HL-60 (cell line): ENCODE results near the gene SIMC1.
"Not testable (repeated sequence)": the region's sequence is repeated elsewhere in the genome, so short reads cannot be mapped to it uniquely, and the experiment has no call there.

Experiments
- DNase-seq, 2 experiments: peaks; one replicate each; pipeline ENCODE4 v3.0.0-alpha.2; 2010 to 2020; ENCODE audit warnings: low read depth in 1 of 2, low spot score in 1 of 2
- H3K27ac ChIP-seq: fragments of 250-450 bp; sonication (Bioruptor Pico); replicated peaks from 2 replicates; pipeline ENCODE4 v1.5.1; 2020; ENCODE audit warnings: mild to moderate bottlenecking, moderate library complexity
- H3K27me3 ChIP-seq: fragments of 250-450 bp; sonication (Bioruptor Pico); 2 replicates; pipeline ENCODE4 v1.5.1; 2021; ENCODE audit warnings: mild to moderate bottlenecking, moderate library complexity; ENCODE audit not compliant: insufficient read depth, poor library complexity, severe bottlenecking
- H3K4me3 ChIP-seq: replicated peaks from 2 replicates; pipeline ENCODE4 v1.5.1; 2011; ENCODE audit warnings: mild to moderate bottlenecking, control low read depth, low read length; ENCODE audit not compliant: insufficient read depth
- GABPA ChIP-seq: IDR thresholded peaks from 2 replicates; pipeline ENCODE4 v1.6.1; 2012; ENCODE audit warnings: low read depth
- POLR2AphosphoS5 ChIP-seq: IDR thresholded peaks from 2 replicates; pipeline ENCODE4 v1.6.1; 2012; ENCODE audit warnings: low read depth
- SPI1 ChIP-seq: IDR thresholded peaks from 2 replicates; pipeline ENCODE4 v1.6.1; 2012; ENCODE audit warnings: low read depth, mild to moderate bottlenecking, borderline replicate concordance
- long read RNA-seq: library from polyadenylated mRNA; unstranded; transcript quantifications from one replicate; pipeline ENCODE4 v2.0.0, GENCODE V29; 2020
- TF ChIP-seq, protein P1 (sequence below): IDR thresholded peaks from 2 replicates; pipeline ENCODE4 v1.6.1; 2012; ENCODE audit warnings: low read depth; ENCODE audit not compliant: insufficient replicate concordance
- TF ChIP-seq, protein P2 (sequence below): IDR thresholded peaks from one replicate; pipeline ENCODE4 v1.5.1; 2011; ENCODE audit warnings: low read length, control low read depth, inconsistent platforms; ENCODE audit not compliant: insufficient read depth

The SIMC1 gene
- long read RNA-seq, transcript SIMC1-203 (10 exons, 2,694 nt) = major isoform, 51 of 111 reads
- long read RNA-seq, transcript SIMC1-202 (9 exons, 2,056 nt) = minor isoform, 30 of 111 reads
- long read RNA-seq, partial matches to known transcripts = 17 of 111 reads
- long read RNA-seq, other reads (novel, unspliced or antisense) = 13 of 111 reads

DNA sequence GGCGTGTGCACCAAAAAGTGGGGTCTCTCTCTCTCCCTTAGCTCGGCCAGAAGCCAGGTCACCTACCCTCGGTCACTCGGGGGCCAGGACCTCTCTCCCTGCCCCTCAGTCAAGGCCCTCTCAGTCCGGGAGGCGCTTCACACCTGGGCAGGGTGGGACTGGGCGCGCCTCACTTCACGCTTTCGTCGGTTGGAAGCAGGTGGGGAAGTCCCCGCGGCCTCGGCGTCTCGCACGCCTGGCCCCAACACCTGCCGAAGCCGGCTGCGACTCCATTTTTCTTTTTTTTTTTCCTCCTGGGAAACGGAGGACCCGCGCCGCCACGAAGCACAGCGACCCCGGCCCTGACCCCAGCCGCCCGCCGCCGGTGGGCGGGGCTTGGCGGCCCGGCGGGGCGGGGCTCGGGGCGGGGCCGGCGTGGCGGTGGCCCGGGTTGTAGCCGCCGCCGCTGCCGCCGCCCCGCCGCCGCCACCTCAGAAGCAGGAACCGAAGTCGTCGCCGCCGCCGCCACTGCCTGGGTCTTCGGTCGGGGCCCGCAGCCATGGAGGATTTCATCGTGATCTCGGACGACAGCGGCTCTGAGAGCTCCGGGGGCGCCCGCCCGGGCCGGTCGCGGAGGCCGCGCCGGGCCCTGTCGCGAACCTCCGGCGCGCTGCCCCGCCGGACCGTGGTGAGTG is at the start of gene SIMC1:
Gene SIMC1, plus strand, starts transcription at position 454 of the 674 bp plus-strand sequence. Its CDS starts 85 bp downstream, at position 539.
- not testable (repeated sequence) for H3K27ac ChIP-seq, DNase-seq, H3K27me3 ChIP-seq
- H3K4me3 ChIP-seq = peak within 1 kb of the TSS; percentile 35

DNA sequence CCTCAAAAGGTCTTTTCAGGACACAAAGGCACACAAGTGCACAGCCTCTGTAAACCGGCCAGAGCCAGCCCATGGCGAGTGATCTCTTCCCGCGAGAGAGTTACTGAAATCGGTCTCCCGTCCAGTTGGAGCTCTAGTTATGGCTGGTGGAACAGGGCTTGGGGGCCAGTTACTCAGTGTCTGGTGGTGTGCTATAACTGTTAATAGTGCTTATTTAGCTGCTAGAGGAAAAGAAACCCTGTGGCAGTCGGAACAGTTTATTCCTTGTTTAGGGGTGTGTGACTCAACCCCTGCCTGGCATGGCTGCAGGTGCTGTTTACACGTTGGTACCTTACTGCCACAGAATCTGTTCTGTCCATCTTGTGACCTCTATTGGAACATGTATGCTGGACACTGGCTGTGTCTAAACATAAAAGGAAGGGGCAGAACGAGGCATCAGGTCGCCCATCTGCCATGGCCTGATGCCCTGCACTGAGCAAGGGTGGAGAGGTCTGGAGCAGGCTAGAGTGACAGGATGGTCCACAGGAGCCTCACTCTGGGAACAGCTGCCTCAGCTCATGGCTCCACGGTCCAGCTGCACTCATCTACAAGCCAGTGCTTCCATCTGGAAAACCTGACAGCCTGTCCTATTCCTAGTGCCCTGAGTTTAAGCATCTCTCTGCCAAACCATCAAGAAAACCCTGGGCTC is 49.6 kb upstream of the SIMC1 start:
- no peak for TF ChIP-seq POLR2AphosphoS5
- no peak for TF ChIP-seq GABPA
- TF ChIP-seq, protein P1, sequence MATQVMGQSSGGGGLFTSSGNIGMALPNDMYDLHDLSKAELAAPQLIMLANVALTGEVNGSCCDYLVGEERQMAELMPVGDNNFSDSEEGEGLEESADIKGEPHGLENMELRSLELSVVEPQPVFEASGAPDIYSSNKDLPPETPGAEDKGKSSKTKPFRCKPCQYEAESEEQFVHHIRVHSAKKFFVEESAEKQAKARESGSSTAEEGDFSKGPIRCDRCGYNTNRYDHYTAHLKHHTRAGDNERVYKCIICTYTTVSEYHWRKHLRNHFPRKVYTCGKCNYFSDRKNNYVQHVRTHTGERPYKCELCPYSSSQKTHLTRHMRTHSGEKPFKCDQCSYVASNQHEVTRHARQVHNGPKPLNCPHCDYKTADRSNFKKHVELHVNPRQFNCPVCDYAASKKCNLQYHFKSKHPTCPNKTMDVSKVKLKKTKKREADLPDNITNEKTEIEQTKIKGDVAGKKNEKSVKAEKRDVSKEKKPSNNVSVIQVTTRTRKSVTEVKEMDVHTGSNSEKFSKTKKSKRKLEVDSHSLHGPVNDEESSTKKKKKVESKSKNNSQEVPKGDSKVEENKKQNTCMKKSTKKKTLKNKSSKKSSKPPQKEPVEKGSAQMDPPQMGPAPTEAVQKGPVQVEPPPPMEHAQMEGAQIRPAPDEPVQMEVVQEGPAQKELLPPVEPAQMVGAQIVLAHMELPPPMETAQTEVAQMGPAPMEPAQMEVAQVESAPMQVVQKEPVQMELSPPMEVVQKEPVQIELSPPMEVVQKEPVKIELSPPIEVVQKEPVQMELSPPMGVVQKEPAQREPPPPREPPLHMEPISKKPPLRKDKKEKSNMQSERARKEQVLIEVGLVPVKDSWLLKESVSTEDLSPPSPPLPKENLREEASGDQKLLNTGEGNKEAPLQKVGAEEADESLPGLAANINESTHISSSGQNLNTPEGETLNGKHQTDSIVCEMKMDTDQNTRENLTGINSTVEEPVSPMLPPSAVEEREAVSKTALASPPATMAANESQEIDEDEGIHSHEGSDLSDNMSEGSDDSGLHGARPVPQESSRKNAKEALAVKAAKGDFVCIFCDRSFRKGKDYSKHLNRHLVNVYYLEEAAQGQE = no peak
- TF ChIP-seq, protein P2, sequence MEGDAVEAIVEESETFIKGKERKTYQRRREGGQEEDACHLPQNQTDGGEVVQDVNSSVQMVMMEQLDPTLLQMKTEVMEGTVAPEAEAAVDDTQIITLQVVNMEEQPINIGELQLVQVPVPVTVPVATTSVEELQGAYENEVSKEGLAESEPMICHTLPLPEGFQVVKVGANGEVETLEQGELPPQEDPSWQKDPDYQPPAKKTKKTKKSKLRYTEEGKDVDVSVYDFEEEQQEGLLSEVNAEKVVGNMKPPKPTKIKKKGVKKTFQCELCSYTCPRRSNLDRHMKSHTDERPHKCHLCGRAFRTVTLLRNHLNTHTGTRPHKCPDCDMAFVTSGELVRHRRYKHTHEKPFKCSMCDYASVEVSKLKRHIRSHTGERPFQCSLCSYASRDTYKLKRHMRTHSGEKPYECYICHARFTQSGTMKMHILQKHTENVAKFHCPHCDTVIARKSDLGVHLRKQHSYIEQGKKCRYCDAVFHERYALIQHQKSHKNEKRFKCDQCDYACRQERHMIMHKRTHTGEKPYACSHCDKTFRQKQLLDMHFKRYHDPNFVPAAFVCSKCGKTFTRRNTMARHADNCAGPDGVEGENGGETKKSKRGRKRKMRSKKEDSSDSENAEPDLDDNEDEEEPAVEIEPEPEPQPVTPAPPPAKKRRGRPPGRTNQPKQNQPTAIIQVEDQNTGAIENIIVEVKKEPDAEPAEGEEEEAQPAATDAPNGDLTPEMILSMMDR = no peak
- no peak for TF ChIP-seq SPI1
- peaks cover 8% of the 10 kb centered on the region for H3K27me3 ChIP-seq
- H3K27ac ChIP-seq = no peak overlapping the region
- no peak overlapping the region for H3K4me3 ChIP-seq
- DNase-seq = no peak

GRCh38 chr5:176189857-176190256 is 48.4 kb upstream of the SIMC1 start:
- no peak overlapping the region for H3K4me3 ChIP-seq
- no peak for DNase-seq
- peaks cover 4% of the 10 kb centered on the region for H3K27me3 ChIP-seq
- no peak overlapping the region for H3K27ac ChIP-seq
- TF ChIP-seq POLR2AphosphoS5 = no peak
- no peak for TF ChIP-seq GABPA
- TF ChIP-seq, protein P2 = no peak
- TF ChIP-seq, protein P1 = no peak
- no peak for TF ChIP-seq SPI1
